Astrocyte (in vitro differentiated cells and primary cell): ENCODE data around the gene KLRC1.
"Not testable (repeated sequence)": the region's sequence is repeated elsewhere in the genome, so short reads cannot be mapped to it uniquely, and the experiment has no call there.

Source experiments
- CTCF ChIP-seq: IDR thresholded peaks from 2 replicates; pipeline ENCODE4 v1.5.1; 2011; ENCODE audit warnings: low read depth, mild to moderate bottlenecking, inconsistent platforms, low read length, moderate library complexity; ENCODE audit not compliant: insufficient read depth
- EZH2 ChIP-seq: IDR thresholded peaks from 2 replicates; pipeline ENCODE4 v1.6.1; 2012; ENCODE audit warnings: mild to moderate bottlenecking, low read length, inconsistent platforms; ENCODE audit not compliant: insufficient read depth

GRCh38 chr12:10437601-10438000 is 15.6 kb downstream of the KLRC1 start:
- TF ChIP-seq CTCF, EZH2: not testable (repeated sequence)
